ENCODE measurements around the gene OR56B4. TPM values are rescaled to one million over a fixed set of nuclear protein-coding genes. Genes with fewer than 3 reads are reported as not detected.

The OR56B4 gene
- total and polyA plus RNA-seq, 11 donors = not detected

GRCh38 chr11:6110011-6110410 is 2.5 kb downstream of the OR56B4 start:
- Histone ChIP-seq H3K36me3 (no peaks in the 10 kb centered on the region), H3K4me3 (no peak overlapping the region), H3K9me3 (peaks cover 0 to 8% (median 0%) of the 10 kb centered on the region in 12 donors), H3K27me3 (no peaks in the 10 kb centered on the region), H3K27ac (no peak overlapping the region), H3K4me1 (peaks cover 0 to 11% (median 0%) of the 10 kb centered on the region in 12 donors)
- TF ChIP-seq CTCF (IDR thresholded peaks at IDR 0.05) = no peak
- ATAC-seq = no peak
- intact Hi-C loops (cut with DNase I) = no loop called here
- WGBS, 4 donors = 0 to 52% (median 31%) methylated on average over 1 of the region's 1 CpG; no CpG with 5 or more reads in 1 of the 4 donors
- DNase-seq = no peak

- WGBS, 4 donors = 33 to 50% (median 40%) methylated on average over 2 of the region's 2 CpGs
- Histone ChIP-seq H3K27me3 (no peaks in the 10 kb centered on the region), H3K27ac (no peak overlapping the region), H3K4me3 (no peak overlapping the region), H3K9me3 (peaks cover 0 to 8% (median 0%) of the 10 kb centered on the region in 12 donors), H3K4me1 (peaks cover 0 to 11% (median 0%) of the 10 kb centered on the region in 12 donors), H3K36me3 (no peaks in the 10 kb centered on the region)
- no peak for TF ChIP-seq CTCF (IDR thresholded peaks at IDR 0.05)
- TF ChIP-seq POLR2A (IDR thresholded peaks at IDR 0.05) = no peak
- no peak for ATAC-seq
- DNase-seq = peak in 2 of 5 donors; percentile 29 to 30
- intact Hi-C loops (cut with DNase I) = no loop called here
Observed at GRCh38 chr11:6111673-6112072, 4.2 kb downstream of the OR56B4 start.

- DNase-seq (no peak), ATAC-seq (no peak)
- intact Hi-C loops (cut with DNase I) = no loop called here
- TF ChIP-seq CTCF (IDR thresholded peaks at IDR 0.05) = no peak
- no peak for TF ChIP-seq POLR2A (IDR thresholded peaks at IDR 0.05)
- H3K4me1 ChIP-seq = peaks cover 0 to 2% (median 0%) of the 10 kb centered on the region in 12 donors
- H3K4me3 ChIP-seq = no peak overlapping the region
- H3K27ac ChIP-seq = no peak overlapping the region
- WGBS, 4 donors = 94 to 99% (median 96%) methylated on average over 1 of the region's 1 CpG
- H3K27me3 ChIP-seq = no peaks in the 10 kb centered on the region
- H3K9me3 ChIP-seq = peaks cover 0 to 18% (median 0%) of the 10 kb centered on the region in 12 donors
- no peaks in the 10 kb centered on the region for H3K36me3 ChIP-seq
Observed at GRCh38 chr11:6116638-6117037, 9.2 kb downstream of the OR56B4 start.

DNA sequence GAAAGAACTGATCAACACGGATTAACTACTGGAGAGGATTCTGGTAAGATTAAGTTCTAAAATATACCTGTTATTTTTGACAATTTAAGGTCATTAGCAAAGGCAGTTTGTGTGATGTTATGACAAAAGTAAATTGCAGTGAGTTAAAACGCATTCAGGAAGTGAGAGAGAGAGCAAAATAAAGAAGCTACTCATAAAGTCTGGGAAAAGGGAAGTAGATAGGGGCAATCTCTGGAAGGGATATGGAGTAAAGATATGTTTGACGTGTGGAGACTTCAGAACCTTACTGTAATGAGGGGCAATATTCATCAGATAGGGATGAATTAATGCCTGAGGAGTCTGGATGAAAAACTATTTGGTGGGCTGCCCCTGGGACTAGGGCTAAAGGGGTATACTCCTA is 16.8 kb downstream of the OR56B4 start:
- intact Hi-C loops (cut with DNase I) = no loop called here
- Histone ChIP-seq H3K27me3 (no peaks in the 10 kb centered on the region), H3K4me1 (peaks cover 0 to 5% (median 0%) of the 10 kb centered on the region in 12 donors), H3K4me3 (no peak overlapping the region), H3K27ac (no peak overlapping the region), H3K9me3 (no peaks in the 10 kb centered on the region), H3K36me3 (no peaks in the 10 kb centered on the region)
- ATAC-seq (no peak), DNase-seq (no peak)
- 47 to 60% (median 52%) methylated on average over 3 of the region's 3 CpGs for WGBS, 4 donors
- TF ChIP-seq CTCF (IDR thresholded peaks at IDR 0.05) (no peak), POLR2A (IDR thresholded peaks at IDR 0.05) (no peak)
